Measurements from ENCODE around the gene THBD.

Gene THBD

DNA sequence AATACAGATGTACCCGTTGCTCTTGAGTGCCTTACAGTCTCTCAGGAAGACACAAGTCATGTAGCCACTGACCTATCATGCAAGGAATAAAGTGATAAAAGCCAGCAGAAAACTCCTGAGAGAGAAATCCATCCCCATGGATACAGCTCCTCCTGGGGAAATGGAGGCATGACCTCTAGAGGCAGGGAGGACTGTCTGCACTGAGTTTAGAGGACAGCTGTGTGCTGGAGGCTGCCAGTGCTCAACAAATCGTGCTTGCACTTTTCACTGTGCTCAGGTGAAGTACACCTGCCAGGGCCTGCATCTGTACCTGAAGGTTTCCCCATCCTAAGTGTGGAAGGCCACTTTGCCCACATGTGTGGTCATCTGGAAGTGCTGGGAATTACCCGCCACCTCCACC is 24.6 kb upstream of the THBD start:
- Histone ChIP-seq H3K9ac (no peak overlapping the region), H3K4me1 (ENCODE audit: low read depth, poor library complexity, severe bottlenecking) (no peaks in the 10 kb centered on the region), H3K36me3 (ENCODE audit: insufficient read depth) (no peaks in the 10 kb centered on the region), H3K27ac (no peak overlapping the region), H3K79me2 (ENCODE audit: insufficient read depth, low read depth) (no peaks in the 10 kb centered on the region), H4K20me1 (ENCODE audit: insufficient read depth) (no peaks in the 10 kb centered on the region), H3K4me2 (no peak overlapping the region), H2AFZ (ENCODE audit: low read depth) (no peak overlapping the region), H3K27me3 (ENCODE audit: insufficient read depth, low read depth) (no peaks in the 10 kb centered on the region), H3K4me3 (IDR thresholded peaks at IDR 0.05; ENCODE audit: insufficient read depth, low read depth, low read length) (no peak overlapping the region)
- TF ChIP-seq, protein P1, sequence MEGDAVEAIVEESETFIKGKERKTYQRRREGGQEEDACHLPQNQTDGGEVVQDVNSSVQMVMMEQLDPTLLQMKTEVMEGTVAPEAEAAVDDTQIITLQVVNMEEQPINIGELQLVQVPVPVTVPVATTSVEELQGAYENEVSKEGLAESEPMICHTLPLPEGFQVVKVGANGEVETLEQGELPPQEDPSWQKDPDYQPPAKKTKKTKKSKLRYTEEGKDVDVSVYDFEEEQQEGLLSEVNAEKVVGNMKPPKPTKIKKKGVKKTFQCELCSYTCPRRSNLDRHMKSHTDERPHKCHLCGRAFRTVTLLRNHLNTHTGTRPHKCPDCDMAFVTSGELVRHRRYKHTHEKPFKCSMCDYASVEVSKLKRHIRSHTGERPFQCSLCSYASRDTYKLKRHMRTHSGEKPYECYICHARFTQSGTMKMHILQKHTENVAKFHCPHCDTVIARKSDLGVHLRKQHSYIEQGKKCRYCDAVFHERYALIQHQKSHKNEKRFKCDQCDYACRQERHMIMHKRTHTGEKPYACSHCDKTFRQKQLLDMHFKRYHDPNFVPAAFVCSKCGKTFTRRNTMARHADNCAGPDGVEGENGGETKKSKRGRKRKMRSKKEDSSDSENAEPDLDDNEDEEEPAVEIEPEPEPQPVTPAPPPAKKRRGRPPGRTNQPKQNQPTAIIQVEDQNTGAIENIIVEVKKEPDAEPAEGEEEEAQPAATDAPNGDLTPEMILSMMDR (conservative IDR thresholded peaks at IDR 0.05; ENCODE audit: low read depth, low read length): no peak

DNA sequence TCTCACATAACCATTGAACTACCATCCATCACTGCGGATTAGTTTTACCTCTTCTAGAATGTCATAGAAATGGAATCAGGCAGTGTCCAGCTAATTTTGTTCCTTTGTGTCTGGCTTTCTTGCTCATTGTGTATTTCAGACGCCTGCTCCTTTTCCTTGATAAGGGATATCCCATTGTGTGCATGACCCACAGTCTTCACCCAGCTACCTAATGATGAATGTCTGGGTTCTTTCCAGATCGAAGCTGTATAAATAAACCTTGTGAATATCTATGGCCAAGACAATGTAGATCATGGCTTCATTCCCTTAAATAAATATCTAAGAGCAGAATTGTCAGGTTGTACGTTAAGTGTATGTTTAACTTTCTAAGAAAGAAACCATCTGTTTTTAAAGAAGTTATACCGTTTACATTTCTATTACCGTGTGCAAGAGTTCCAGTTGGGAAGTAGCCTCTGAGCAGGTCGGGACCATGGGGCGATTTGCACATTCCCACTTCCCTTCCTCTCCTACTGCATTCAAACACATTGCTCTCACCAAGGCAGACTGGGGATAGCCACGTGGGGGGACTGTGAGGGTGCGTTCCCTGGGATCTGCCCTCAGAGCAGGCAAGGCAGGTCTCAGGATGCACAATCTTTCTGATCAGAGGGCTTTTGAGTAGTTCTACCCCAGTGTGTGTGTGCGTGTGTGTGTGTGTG is 23.6 kb upstream of the THBD start:
- H3K9ac ChIP-seq: no peak overlapping the region
- H3K4me3 ChIP-seq (IDR thresholded peaks at IDR 0.05; ENCODE audit: insufficient read depth, low read depth, low read length): no peak overlapping the region
- no peaks in the 10 kb centered on the region for H4K20me1 ChIP-seq (ENCODE audit: insufficient read depth)
- H3K4me1 ChIP-seq (ENCODE audit: low read depth, poor library complexity, severe bottlenecking): no peaks in the 10 kb centered on the region
- H3K27me3 ChIP-seq (ENCODE audit: insufficient read depth, low read depth): no peaks in the 10 kb centered on the region
- no peak overlapping the region for H3K4me2 ChIP-seq
- H3K79me2 ChIP-seq (ENCODE audit: insufficient read depth, low read depth): no peaks in the 10 kb centered on the region
- H3K27ac ChIP-seq: no peak overlapping the region
- H2AFZ ChIP-seq (ENCODE audit: low read depth): no peak overlapping the region
- H3K36me3 ChIP-seq (ENCODE audit: insufficient read depth): no peaks in the 10 kb centered on the region
- TF ChIP-seq, protein P1 (conservative IDR thresholded peaks at IDR 0.05; ENCODE audit: low read depth, low read length): no peak

DNA sequence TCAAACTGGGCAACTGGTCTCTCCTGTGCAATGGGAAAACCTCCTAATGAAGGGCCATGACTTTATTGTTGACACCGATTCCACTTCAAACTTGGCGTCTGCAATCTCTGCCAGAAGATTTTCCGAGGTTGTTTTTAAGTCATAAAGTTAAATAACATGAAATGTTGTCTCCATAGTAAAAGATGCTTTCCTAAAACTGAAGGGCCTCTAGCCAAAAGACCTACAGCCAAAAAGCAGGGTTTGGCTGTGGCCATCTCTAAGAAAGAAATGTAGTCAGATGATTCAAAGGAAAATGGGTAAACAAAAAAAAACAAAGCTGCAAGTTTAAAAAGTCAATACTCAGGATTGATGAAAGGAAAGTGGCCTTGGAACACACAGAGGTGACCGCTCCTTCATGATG is 22.5 kb upstream of the THBD start:
- H3K36me3 ChIP-seq (ENCODE audit: insufficient read depth): no peaks in the 10 kb centered on the region
- no peaks in the 10 kb centered on the region for H3K79me2 ChIP-seq (ENCODE audit: insufficient read depth, low read depth)
- no peak overlapping the region for H3K4me2 ChIP-seq
- TF ChIP-seq, protein P1 (conservative IDR thresholded peaks at IDR 0.05; ENCODE audit: low read depth, low read length): no peak
- H3K27me3 ChIP-seq (ENCODE audit: insufficient read depth, low read depth): no peaks in the 10 kb centered on the region
- no peak overlapping the region for H3K27ac ChIP-seq
- H3K4me3 ChIP-seq (IDR thresholded peaks at IDR 0.05; ENCODE audit: insufficient read depth, low read depth, low read length): no peak overlapping the region
- no peaks in the 10 kb centered on the region for H3K4me1 ChIP-seq (ENCODE audit: low read depth, poor library complexity, severe bottlenecking)
- H4K20me1 ChIP-seq (ENCODE audit: insufficient read depth): no peaks in the 10 kb centered on the region
- no peak overlapping the region for H3K9ac ChIP-seq
- no peak overlapping the region for H2AFZ ChIP-seq (ENCODE audit: low read depth)

DNA sequence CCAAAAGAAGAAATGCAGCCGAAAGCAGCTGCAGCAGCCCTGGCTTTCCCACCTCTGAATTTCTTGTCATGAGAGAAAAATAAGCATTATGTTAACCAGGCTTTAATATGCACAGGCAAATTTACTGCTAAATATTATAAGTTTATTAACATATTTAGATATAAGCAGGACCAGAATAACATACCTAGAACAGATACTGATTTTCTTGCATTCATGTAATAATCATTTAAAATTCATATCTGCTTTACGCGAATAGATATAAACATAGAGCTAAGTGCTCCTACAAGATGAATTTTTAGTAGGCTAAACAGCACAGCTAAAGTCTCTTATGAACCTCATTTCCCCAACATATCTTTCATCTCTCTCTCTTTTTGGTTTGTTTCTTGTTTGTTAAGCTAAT is 21.9 kb upstream of the THBD start:
- H3K27ac ChIP-seq: no peak overlapping the region
- TF ChIP-seq, protein P1 (conservative IDR thresholded peaks at IDR 0.05; ENCODE audit: low read depth, low read length): no peak
- no peaks in the 10 kb centered on the region for H3K27me3 ChIP-seq (ENCODE audit: insufficient read depth, low read depth)
- H3K4me3 ChIP-seq (IDR thresholded peaks at IDR 0.05; ENCODE audit: insufficient read depth, low read depth, low read length): no peak overlapping the region
- H3K79me2 ChIP-seq (ENCODE audit: insufficient read depth, low read depth): no peaks in the 10 kb centered on the region
- no peaks in the 10 kb centered on the region for H4K20me1 ChIP-seq (ENCODE audit: insufficient read depth)
- H3K36me3 ChIP-seq (ENCODE audit: insufficient read depth): no peaks in the 10 kb centered on the region
- no peak overlapping the region for H2AFZ ChIP-seq (ENCODE audit: low read depth)
- no peak overlapping the region for H3K9ac ChIP-seq
- no peaks in the 10 kb centered on the region for H3K4me1 ChIP-seq (ENCODE audit: low read depth, poor library complexity, severe bottlenecking)
- H3K4me2 ChIP-seq: no peak overlapping the region
